ENCODE results near the gene LTK.
A peak's percentile ranks its signal among the peaks of the same experiment; 100 is the strongest.

LTK gene

GRCh38 chr15:41495736-41496599 lies 17.7 kb downstream of the LTK start:
- no peak for DNase-seq

- no peak for DNase-seq
Observed at GRCh38 chr15:41494922-41495735, 18.5 kb downstream of the LTK start.

- no peak for DNase-seq
Observed at GRCh38 chr15:41494190-41494921, 19.3 kb downstream of the LTK start.

- DNase-seq: no peak
Observed at GRCh38 chr15:41493902-41494189, 19.8 kb downstream of the LTK start.

GRCh38 chr15:41493205-41493901 lies 20.3 kb downstream of the LTK start, which contains the start of gene ITPKA:
Gene ITPKA, plus strand, starts transcription at chr15:41493874. Its CDS starts 54 bp downstream, at chr15:41493928.
- DNase-seq: peak; percentile 88

- DNase-seq: no peak
Observed at GRCh38 chr15:41492597-41493204, 20.9 kb downstream of the LTK start.

GRCh38 chr15:41491889-41492288 lies 21.7 kb downstream of the LTK start:
- no peak for DNase-seq

GRCh38 chr15:41490355-41490754 lies 23.3 kb downstream of the LTK start:
- no peak for DNase-seq

GRCh38 chr15:41489641-41490040 lies 24.0 kb downstream of the LTK start:
- no peak for DNase-seq

- no peak for DNase-seq
Observed at GRCh38 chr15:41487802-41488201, 25.8 kb downstream of the LTK start.

- DNase-seq: no peak
Observed at GRCh38 chr15:41487381-41487780, 26.2 kb downstream of the LTK start.

GRCh38 chr15:41486286-41486685 lies 27.3 kb downstream of the LTK start:
- DNase-seq: no peak

GRCh38 chr15:41484937-41485625 lies 28.5 kb downstream of the LTK start:
- DNase-seq: no peak

- no peak for DNase-seq
Observed at GRCh38 chr15:41483519-41483918, 30.1 kb downstream of the LTK start.

- DNase-seq: no peak
Observed at GRCh38 chr15:41483115-41483514, 30.5 kb downstream of the LTK start.

- no peak for DNase-seq
Observed at GRCh38 chr15:41482110-41482877, 31.3 kb downstream of the LTK start.

GRCh38 chr15:41480396-41481140 lies 33.1 kb downstream of the LTK start:
- no peak for DNase-seq

GRCh38 chr15:41476416-41477048 lies 37.1 kb downstream of the LTK start:
- no peak for DNase-seq

- DNase-seq: no peak
Observed at GRCh38 chr15:41474941-41475340, 38.7 kb downstream of the LTK start.

GRCh38 chr15:41474436-41474835 lies 39.2 kb downstream of the LTK start:
- no peak for DNase-seq
